GM23338 (cell line): Measurements from ENCODE around the gene BMPR2. TPM values are rescaled to one million over a fixed set of nuclear protein-coding genes. Genes with fewer than 3 reads are reported as not detected.
"Not testable (repeated sequence)": the region's sequence is repeated elsewhere in the genome, so short reads cannot be mapped to it uniquely, and the experiment has no call there.

Experiments
- ATAC-seq: fragments of 200-7000 bp; cut with Tn5 transposase; 3 replicates; pipeline ENCODE4 v1.9.1; 2020
- DNase-seq: peaks from one replicate; pipeline ENCODE4 v3.0.0-alpha.2; 2015; ENCODE audit warnings: low spot score
- H2AFZ ChIP-seq: fragments of 200-600 bp; sonication (generic); 2 replicates; pipeline ENCODE4 v1.8.0; 2016; ENCODE audit warnings: antibody characterized with exemption, mild to moderate bottlenecking, moderate library complexity
- H3F3A ChIP-seq: fragments of 200-600 bp; sonication (generic); replicated peaks from 2 replicates; pipeline ENCODE4 v1.8.0; 2017; ENCODE audit warnings: antibody characterized with exemption, mixed run types, low read depth
- H3K27ac ChIP-seq: fragments of 200-600 bp; sonication (generic); 2 replicates; pipeline ENCODE4 v1.6.1; 2016; ENCODE audit warnings: low read depth
- H3K27me3 ChIP-seq: fragments of 200-600 bp; sonication (generic); 2 replicates; pipeline ENCODE4 v1.8.0; 2016; ENCODE audit warnings: mild to moderate bottlenecking, mixed run types, moderate library complexity; ENCODE audit not compliant: insufficient read depth
- H3K36me3 ChIP-seq: fragments of 200-600 bp; sonication (generic); 2 replicates; pipeline ENCODE4 v1.8.0; 2016; ENCODE audit warnings: mild to moderate bottlenecking; ENCODE audit not compliant: insufficient read depth
- H3K4me1 ChIP-seq: fragments of 200-600 bp; sonication (generic); 2 replicates; pipeline ENCODE4 v1.8.0; 2016; ENCODE audit warnings: mild to moderate bottlenecking, moderate library complexity; ENCODE audit not compliant: insufficient read depth
- H3K4me2 ChIP-seq: fragments of 200-600 bp; sonication (generic); 2 replicates; pipeline ENCODE4 v1.7.1; 2017; ENCODE audit warnings: mixed run types
- H3K4me3 ChIP-seq: fragments of 200-600 bp; sonication (generic); 2 replicates; pipeline ENCODE4 v1.6.1; 2016; ENCODE audit warnings: mixed run types
- H3K79me2 ChIP-seq: fragments of 200-600 bp; sonication (generic); replicated peaks from 2 replicates; pipeline ENCODE4 v1.8.0; 2017; ENCODE audit warnings: mild to moderate bottlenecking; ENCODE audit not compliant: insufficient read depth
- H3K9me2 ChIP-seq: fragments of 200-600 bp; sonication (generic); 2 replicates; pipeline ENCODE4 v1.8.0; 2017; ENCODE audit not compliant: insufficient read depth
- H4K20me1 ChIP-seq: fragments of 200-600 bp; sonication (generic); replicated peaks from 2 replicates; pipeline ENCODE4 v1.8.0; 2017; ENCODE audit warnings: mild to moderate bottlenecking; ENCODE audit not compliant: insufficient read depth
- H3K27ac Mint-ChIP-seq: 2 replicates; pipeline ENCODE4 v1.8.0; 2020; ENCODE audit warnings: inconsistent platforms, mild to moderate bottlenecking, moderate library complexity, mixed read lengths
- H3K27me3 Mint-ChIP-seq: 3 replicates; pipeline ENCODE4 v1.8.0; 2022; ENCODE audit warnings: low read depth, mild to moderate bottlenecking, moderate library complexity, mixed read lengths, inconsistent platforms; ENCODE audit not compliant: insufficient read depth, poor library complexity
- H3K36me3 Mint-ChIP-seq: 3 replicates; pipeline ENCODE4 v1.8.0; 2021; ENCODE audit warnings: low read depth, mild to moderate bottlenecking, inconsistent platforms, moderate library complexity, mixed read lengths
- H3K4me1 Mint-ChIP-seq: 3 replicates; pipeline ENCODE4 v1.8.0; 2020; ENCODE audit warnings: mild to moderate bottlenecking, inconsistent platforms, mixed read lengths
- H3K4me3 Mint-ChIP-seq: 3 replicates; pipeline ENCODE4 v1.8.0; 2021; ENCODE audit warnings: moderate library complexity, mild to moderate bottlenecking, inconsistent platforms, mixed read lengths
- H3K9me3 Mint-ChIP-seq: 3 replicates; pipeline ENCODE4 v1.8.0; 2020; ENCODE audit warnings: moderate library complexity, mild to moderate bottlenecking, inconsistent platforms, mixed read lengths
- CREB1 ChIP-seq: fragments of 250-450 bp; sonication (Bioruptor Pico); IDR thresholded peaks from 2 replicates; pipeline ENCODE4 v1.5.0; 2020; ENCODE audit warnings: low read depth, mild to moderate bottlenecking, moderate library complexity
- ETS1 ChIP-seq: IDR thresholded peaks from 2 replicates; pipeline ENCODE4 v1.6.1; 2016; ENCODE audit warnings: antibody characterized with exemption
- EZH2phosphoT487 ChIP-seq: fragments of 200-600 bp; sonication (generic); IDR thresholded peaks from one replicate; pipeline ENCODE4 v1.8.1; 2018; ENCODE audit warnings: antibody characterized with exemption; ENCODE audit not compliant: unreplicated experiment
- NANOG ChIP-seq: IDR thresholded peaks from 2 replicates; pipeline ENCODE4 v1.6.1; 2016; ENCODE audit warnings: antibody characterized with exemption, borderline replicate concordance
- polyA plus RNA-seq: library from polyadenylated mRNA; unstranded; fragments of >200 nt; fragmentation: Nextera tagmentation; extraction: Ambion mirVana; gene quantifications from 2 replicates; pipeline ENCODE4 v1.2.1, GENCODE V29; 2016
- total RNA-seq: library from RNA; depleted of rRNA; stranded (reverse); fragments of >200 nt; shearing (Covaris generic); gene quantifications from 2 replicates; pipeline ENCODE4 v1.2.3, GENCODE V29; 2014
- TF ChIP-seq, protein P1 (sequence below): fragments of 250-450 bp; sonication (Bioruptor Pico); IDR thresholded peaks from 2 replicates; pipeline ENCODE4 v1.5.0; 2020; ENCODE audit warnings: mild to moderate bottlenecking, moderate library complexity

The BMPR2 gene
- total and polyA plus RNA-seq, 2 experiments from 2014 or later, result 6.7 to 21.6 TPM

DNA sequence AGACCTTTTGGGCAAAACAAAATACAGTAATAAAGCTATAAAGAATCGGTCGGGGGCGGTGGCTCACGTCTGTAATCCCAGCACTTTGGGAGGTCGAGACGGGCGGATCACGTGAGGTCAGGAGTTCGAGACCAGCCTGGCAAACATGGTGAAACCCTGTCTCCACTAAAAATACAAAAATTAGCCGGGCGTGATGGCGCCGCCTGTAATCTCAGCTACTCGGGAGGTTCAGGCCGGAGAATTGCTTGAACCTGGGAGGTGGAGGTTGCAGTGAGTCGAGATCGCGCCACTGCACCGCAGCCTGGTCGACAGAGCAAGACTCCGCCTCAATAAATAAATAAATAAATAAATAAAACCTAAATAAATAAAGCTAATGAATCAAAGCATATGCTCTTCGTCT, 1.7 kb upstream of the BMPR2 start:
- H3K79me2 ChIP-seq, result peaks cover 27% of the 10 kb centered on the region
- H3K4me3 ChIP-seq, result peak overlapping the region; percentile 89
- peak overlapping the region; percentile 92 for H3K4me2 ChIP-seq
- not testable (repeated sequence) for H3K9me3 Mint-ChIP-seq, ATAC-seq, H2AFZ ChIP-seq, DNase-seq, H3K9me2 ChIP-seq, H3K36me3 Mint-ChIP-seq, H3K27ac Mint-ChIP-seq, H3K36me3 ChIP-seq, H3K27me3 ChIP-seq, H3K27ac ChIP-seq
- peaks cover 30% of the 10 kb centered on the region for H3F3A ChIP-seq
- H4K20me1 ChIP-seq, result peaks cover 17% of the 10 kb centered on the region
- Mint-ChIP-seq H3K4me1 (peaks cover 25% of the 10 kb centered on the region), H3K27me3 (peaks cover 20% of the 10 kb centered on the region), H3K4me3 (peak overlapping the region; percentile 99)
- H3K4me1 ChIP-seq, result peaks cover 25% of the 10 kb centered on the region

GRCh38 chr2:202375033-202375608, 1.0 kb upstream of the BMPR2 start:
- Mint-ChIP-seq H3K36me3 (no peaks in the 10 kb centered on the region; the same call in 2 of the 3 replicates), H3K27me3 (peaks cover 20% of the 10 kb centered on the region), H3K27ac (peak overlapping the region; percentile 98), H3K4me1 (peaks cover 29% of the 10 kb centered on the region), H3K4me3 (peak overlapping the region; percentile 99), H3K9me3 (no peaks in the 10 kb centered on the region)
- peak; percentile 60 for DNase-seq
- Histone ChIP-seq H3K4me2 (peak overlapping the region; percentile 92), H3K27ac (peak overlapping the region; percentile 99), H3K27me3 (no peaks in the 10 kb centered on the region), H3K9me2 (no peaks in the 10 kb centered on the region), H4K20me1 (peaks cover 23% of the 10 kb centered on the region), H3K79me2 (peaks cover 34% of the 10 kb centered on the region), H3K36me3 (no peaks in the 10 kb centered on the region), H3K4me3 (peak overlapping the region; percentile 89), H2AFZ (peak overlapping the region; percentile 68; the same call in 1 of the 2 replicates), H3F3A (peaks cover 30% of the 10 kb centered on the region), H3K4me1 (peaks cover 29% of the 10 kb centered on the region)
- TF ChIP-seq, protein P1, sequence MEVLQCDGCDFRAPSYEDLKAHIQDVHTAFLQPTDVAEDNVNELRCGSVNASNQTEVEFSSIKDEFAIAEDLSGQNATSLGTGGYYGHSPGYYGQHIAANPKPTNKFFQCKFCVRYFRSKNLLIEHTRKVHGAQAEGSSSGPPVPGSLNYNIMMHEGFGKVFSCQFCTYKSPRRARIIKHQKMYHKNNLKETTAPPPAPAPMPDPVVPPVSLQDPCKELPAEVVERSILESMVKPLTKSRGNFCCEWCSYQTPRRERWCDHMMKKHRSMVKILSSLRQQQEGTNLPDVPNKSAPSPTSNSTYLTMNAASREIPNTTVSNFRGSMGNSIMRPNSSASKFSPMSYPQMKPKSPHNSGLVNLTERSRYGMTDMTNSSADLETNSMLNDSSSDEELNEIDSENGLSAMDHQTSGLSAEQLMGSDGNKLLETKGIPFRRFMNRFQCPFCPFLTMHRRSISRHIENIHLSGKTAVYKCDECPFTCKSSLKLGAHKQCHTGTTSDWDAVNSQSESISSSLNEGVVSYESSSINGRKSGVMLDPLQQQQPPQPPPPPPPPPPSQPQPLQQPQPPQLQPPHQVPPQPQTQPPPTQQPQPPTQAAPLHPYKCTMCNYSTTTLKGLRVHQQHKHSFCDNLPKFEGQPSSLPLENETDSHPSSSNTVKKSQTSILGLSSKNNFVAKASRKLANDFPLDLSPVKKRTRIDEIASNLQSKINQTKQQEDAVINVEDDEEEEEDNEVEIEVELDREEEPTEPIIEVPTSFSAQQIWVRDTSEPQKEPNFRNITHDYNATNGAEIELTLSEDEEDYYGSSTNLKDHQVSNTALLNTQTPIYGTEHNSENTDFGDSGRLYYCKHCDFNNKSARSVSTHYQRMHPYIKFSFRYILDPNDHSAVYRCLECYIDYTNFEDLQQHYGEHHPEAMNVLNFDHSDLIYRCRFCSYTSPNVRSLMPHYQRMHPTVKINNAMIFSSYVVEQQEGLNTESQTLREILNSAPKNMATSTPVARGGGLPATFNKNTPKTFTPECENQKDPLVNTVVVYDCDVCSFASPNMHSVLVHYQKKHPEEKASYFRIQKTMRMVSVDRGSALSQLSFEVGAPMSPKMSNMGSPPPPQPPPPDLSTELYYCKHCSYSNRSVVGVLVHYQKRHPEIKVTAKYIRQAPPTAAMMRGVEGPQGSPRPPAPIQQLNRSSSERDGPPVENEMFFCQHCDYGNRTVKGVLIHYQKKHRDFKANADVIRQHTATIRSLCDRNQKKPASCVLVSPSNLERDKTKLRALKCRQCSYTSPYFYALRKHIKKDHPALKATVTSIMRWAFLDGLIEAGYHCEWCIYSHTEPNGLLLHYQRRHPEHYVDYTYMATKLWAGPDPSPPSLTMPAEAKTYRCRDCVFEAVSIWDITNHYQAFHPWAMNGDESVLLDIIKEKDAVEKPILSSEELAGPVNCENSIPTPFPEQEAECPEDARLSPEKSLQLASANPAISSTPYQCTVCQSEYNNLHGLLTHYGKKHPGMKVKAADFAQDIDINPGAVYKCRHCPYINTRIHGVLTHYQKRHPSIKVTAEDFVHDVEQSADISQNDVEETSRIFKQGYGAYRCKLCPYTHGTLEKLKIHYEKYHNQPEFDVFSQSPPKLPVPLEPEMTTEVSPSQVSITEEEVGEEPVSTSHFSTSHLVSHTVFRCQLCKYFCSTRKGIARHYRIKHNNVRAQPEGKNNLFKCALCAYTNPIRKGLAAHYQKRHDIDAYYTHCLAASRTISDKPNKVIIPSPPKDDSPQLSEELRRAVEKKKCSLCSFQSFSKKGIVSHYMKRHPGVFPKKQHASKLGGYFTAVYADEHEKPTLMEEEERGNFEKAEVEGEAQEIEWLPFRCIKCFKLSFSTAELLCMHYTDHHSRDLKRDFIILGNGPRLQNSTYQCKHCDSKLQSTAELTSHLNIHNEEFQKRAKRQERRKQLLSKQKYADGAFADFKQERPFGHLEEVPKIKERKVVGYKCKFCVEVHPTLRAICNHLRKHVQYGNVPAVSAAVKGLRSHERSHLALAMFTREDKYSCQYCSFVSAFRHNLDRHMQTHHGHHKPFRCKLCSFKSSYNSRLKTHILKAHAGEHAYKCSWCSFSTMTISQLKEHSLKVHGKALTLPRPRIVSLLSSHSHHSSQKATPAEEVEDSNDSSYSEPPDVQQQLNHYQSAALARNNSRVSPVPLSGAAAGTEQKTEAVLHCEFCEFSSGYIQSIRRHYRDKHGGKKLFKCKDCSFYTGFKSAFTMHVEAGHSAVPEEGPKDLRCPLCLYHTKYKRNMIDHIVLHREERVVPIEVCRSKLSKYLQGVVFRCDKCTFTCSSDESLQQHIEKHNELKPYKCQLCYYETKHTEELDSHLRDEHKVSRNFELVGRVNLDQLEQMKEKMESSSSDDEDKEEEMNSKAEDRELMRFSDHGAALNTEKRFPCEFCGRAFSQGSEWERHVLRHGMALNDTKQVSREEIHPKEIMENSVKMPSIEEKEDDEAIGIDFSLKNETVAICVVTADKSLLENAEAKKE (CRISPR knock-in tag), result no peak
- no peak for TF ChIP-seq NANOG
- TF ChIP-seq EZH2phosphoT487, result no peak
- no peak for TF ChIP-seq CREB1 (CRISPR knock-in tag)
- TF ChIP-seq ETS1, result no peak
- peak; percentile 8 for ATAC-seq
